IMR-90 (cell line): ENCODE measurements around the gene MCFD2.
A peak's percentile ranks its signal among the peaks of the same experiment; 100 is the strongest.

Source experiments
- CEBPB ChIP-seq: IDR thresholded peaks from 2 replicates; pipeline ENCODE4 v1.6.1; 2012; ENCODE audit warnings: low read depth, low read length, improper control_type of control experiment
- CHD1 ChIP-seq: IDR thresholded peaks from 2 replicates; pipeline ENCODE4 v1.6.1; 2012; ENCODE audit warnings: low read depth, low read length, improper control_type of control experiment
- MAFK ChIP-seq: IDR thresholded peaks from 2 replicates; pipeline ENCODE4 v1.6.1; 2012; ENCODE audit warnings: low read depth, low read length, improper control_type of control experiment
- MAZ ChIP-seq: IDR thresholded peaks from 2 replicates; pipeline ENCODE4 v1.6.1; 2012; ENCODE audit warnings: low read depth, mild to moderate bottlenecking, low read length, improper control_type of control experiment, moderate library complexity, borderline replicate concordance
- MXI1 ChIP-seq: IDR thresholded peaks from 2 replicates; pipeline ENCODE4 v1.6.1; 2012; ENCODE audit warnings: low read depth, mild to moderate bottlenecking, low read length, moderate library complexity, borderline replicate concordance
- NFE2L2 ChIP-seq: fragments of 150-350 bp; IDR thresholded peaks from 2 replicates; pipeline ENCODE4 v1.6.1; 2016; ENCODE audit warnings: low read depth, mild to moderate bottlenecking, low read length
- POLR2A ChIP-seq: IDR thresholded peaks from 2 replicates; pipeline ENCODE4 v1.6.1; 2012; ENCODE audit warnings: mild to moderate bottlenecking, low read depth, low read length
- RAD21 ChIP-seq: IDR thresholded peaks from 2 replicates; pipeline ENCODE4 v1.6.1; 2012; ENCODE audit warnings: low read length, improper control_type of control experiment
- RCOR1 ChIP-seq: IDR thresholded peaks from 2 replicates; pipeline ENCODE4 v1.6.1; 2012; ENCODE audit warnings: mild to moderate bottlenecking, low read length, improper control_type of control experiment; ENCODE audit not compliant: insufficient replicate concordance
- RFX5 ChIP-seq: IDR thresholded peaks from 2 replicates; pipeline ENCODE4 v1.8.0; 2012; ENCODE audit warnings: low read depth, mild to moderate bottlenecking, low read length, moderate library complexity
- SMC3 ChIP-seq: fragments of 150-350 bp; IDR thresholded peaks from 2 replicates; pipeline ENCODE4 v1.6.1; 2016; ENCODE audit warnings: low read depth, mild to moderate bottlenecking, antibody characterized with exemption, low read length, moderate library complexity
- USF2 ChIP-seq: fragments of 150-350 bp; IDR thresholded peaks from 2 replicates; pipeline ENCODE4 v1.6.1; 2017; ENCODE audit warnings: mild to moderate bottlenecking, antibody characterized with exemption, low read length, low read depth
- TF ChIP-seq, protein P1 (sequence below): conservative IDR thresholded peaks from 2 replicates; pipeline ENCODE4 v1.5.1; 2012; ENCODE audit warnings: mild to moderate bottlenecking, low read depth, low read length, improper control_type of control experiment

DNA sequence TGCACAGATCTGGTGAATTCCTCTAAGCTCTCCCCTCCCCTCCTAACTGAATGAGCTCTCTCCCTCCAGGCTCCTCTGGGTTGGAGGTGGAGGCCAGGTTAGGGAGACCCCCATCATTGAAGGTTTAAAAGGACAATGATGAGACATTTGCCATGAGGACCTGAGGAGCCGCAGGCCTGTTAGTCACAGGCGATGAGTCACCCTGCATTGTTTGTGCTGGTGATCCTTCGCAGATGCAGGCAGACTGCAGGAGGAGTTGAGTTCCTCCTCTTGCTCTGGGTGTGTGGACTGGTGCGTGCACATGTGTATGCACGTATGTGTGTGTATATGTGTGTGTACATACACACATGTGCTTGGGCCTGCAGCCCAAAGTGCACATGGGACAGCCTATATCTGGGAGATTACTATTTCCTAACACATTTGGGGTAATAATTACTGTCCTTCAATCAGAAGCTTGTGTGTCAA, 42.0 kb downstream of the MCFD2 start:
- no peak for TF ChIP-seq CHD1
- TF ChIP-seq USF2: no peak
- TF ChIP-seq, protein P1, sequence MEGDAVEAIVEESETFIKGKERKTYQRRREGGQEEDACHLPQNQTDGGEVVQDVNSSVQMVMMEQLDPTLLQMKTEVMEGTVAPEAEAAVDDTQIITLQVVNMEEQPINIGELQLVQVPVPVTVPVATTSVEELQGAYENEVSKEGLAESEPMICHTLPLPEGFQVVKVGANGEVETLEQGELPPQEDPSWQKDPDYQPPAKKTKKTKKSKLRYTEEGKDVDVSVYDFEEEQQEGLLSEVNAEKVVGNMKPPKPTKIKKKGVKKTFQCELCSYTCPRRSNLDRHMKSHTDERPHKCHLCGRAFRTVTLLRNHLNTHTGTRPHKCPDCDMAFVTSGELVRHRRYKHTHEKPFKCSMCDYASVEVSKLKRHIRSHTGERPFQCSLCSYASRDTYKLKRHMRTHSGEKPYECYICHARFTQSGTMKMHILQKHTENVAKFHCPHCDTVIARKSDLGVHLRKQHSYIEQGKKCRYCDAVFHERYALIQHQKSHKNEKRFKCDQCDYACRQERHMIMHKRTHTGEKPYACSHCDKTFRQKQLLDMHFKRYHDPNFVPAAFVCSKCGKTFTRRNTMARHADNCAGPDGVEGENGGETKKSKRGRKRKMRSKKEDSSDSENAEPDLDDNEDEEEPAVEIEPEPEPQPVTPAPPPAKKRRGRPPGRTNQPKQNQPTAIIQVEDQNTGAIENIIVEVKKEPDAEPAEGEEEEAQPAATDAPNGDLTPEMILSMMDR: no peak
- TF ChIP-seq MAZ: no peak
- peak; percentile 30; the same call in 1 of the 2 replicates for TF ChIP-seq NFE2L2
- TF ChIP-seq POLR2A: no peak
- no peak for TF ChIP-seq MAFK
- no peak for TF ChIP-seq SMC3
- TF ChIP-seq RFX5: no peak
- no peak for TF ChIP-seq CEBPB
- 0 out of 2 replicates have a peak, but pooled peaks have one; percentile 23 for TF ChIP-seq RAD21
- TF ChIP-seq MXI1: no peak; the same call in 1 of the 2 replicates
- no peak for TF ChIP-seq RCOR1
